ENCODE results near the gene CLEC2D.

GRCh38 chr12:9636150-9636850 lies 33.2 kb upstream of the CLEC2D start:
- TF ChIP-seq CTCF (IDR thresholded peaks at IDR 0.05) (no peak), POLR2A (IDR thresholded peaks at IDR 0.05) (no peak)

All from vagina (tissue), 2 donors.